Measurements from ENCODE around the gene CCNC.

GRCh38 chr6:99605074-99605734 lies 36.7 kb upstream of the CCNC start:
- no peak for TF ChIP-seq REST (IDR thresholded peaks at IDR 0.05; ENCODE audit: insufficient read depth in 1 of 2, low read depth in 2 of 2, low read length in 1 of 2)
- TF ChIP-seq CTCF (IDR thresholded peaks at IDR 0.05): no peak
- TF ChIP-seq SIN3A (IDR thresholded peaks at IDR 0.05; ENCODE audit: borderline replicate concordance, insufficient read depth, low read depth, low read length): no peak

Measured in Panc1 (cell line).